H1 (cell line): Measurements from ENCODE around the gene KCNH1. TPM values are rescaled to one million over a fixed set of nuclear protein-coding genes. Genes with fewer than 3 reads are reported as not detected.

Source experiments
- ASH2L ChIP-seq: fragments of 200-600, 300-600 bp; sonication (generic); IDR thresholded peaks from one replicate; pipeline ENCODE4 v1.7.1; 2017; ENCODE audit warnings: low read length
- CBX5 ChIP-seq: fragments of 300-800, 300-1000 bp; sonication (generic); IDR thresholded peaks from 2 replicates; pipeline ENCODE4 v1.7.1; 2016; ENCODE audit warnings: antibody characterized with exemption, low read length, low read depth
- CHD1 ChIP-seq: IDR thresholded peaks from 2 replicates; pipeline ENCODE4 v1.6.1; 2012; ENCODE audit warnings: low read depth, low read length, improper control_type of control experiment
- POLR2AphosphoS5 ChIP-seq: IDR thresholded peaks from 2 replicates; pipeline ENCODE4 v1.6.1; 2011; ENCODE audit warnings: low read depth, low read length
- SP4 ChIP-seq: IDR thresholded peaks from 2 replicates; pipeline ENCODE4 v1.6.1; 2012; ENCODE audit warnings: low read length, inconsistent platforms
- SRF ChIP-seq: IDR thresholded peaks from 2 replicates; pipeline ENCODE4 v1.6.1; 2011; ENCODE audit warnings: mild to moderate bottlenecking, low read depth, low read length, moderate library complexity
- YY1 ChIP-seq: IDR thresholded peaks from 2 replicates; pipeline ENCODE4 v1.6.1; 2011; ENCODE audit warnings: low read depth, mild to moderate bottlenecking, low read length
- polyA plus RNA-seq, 7 experiments: library from polyadenylated mRNA; depleted of rRNA in 3 of 7; stranded (reverse) in 5 of 7; unstranded in 2 of 7; fragments of >200 nt in 5 of 7; fragments of 200-250 nt in 2 of 7; gene quantifications; 1 replicate in 5 of 7; 2 replicates in 1 of 7; 4 replicates in 1 of 7; pipeline versions ENCODE4 v1.2.1 to v1.2.3, GENCODE V29; 2011 to 2013; ENCODE audit warnings: missing spikeins in 2 of 7, mixed read lengths in 2 of 7
- total RNA-seq: library from RNA; stranded (reverse); fragmentation: NEBNext Ultra II Directional; extraction: Animal tissue kit (Norgen Biotek cat#: 25700); gene quantifications from 2 replicates; pipeline ENCODE4 v1.2.1, GENCODE V29; 2021
- TF ChIP-seq, protein P1 (sequence below): fragments of 300-600 bp; sonication (generic); IDR thresholded peaks from 2 replicates; pipeline ENCODE4 v1.7.1; 2012; ENCODE audit warnings: low read length, moderate library complexity, mild to moderate bottlenecking, inconsistent platforms; ENCODE audit not compliant: insufficient replicate concordance
- TF ChIP-seq, protein P2 (sequence below): IDR thresholded peaks from 2 replicates; pipeline ENCODE4 v1.6.1; 2012; ENCODE audit warnings: low read length, inconsistent platforms
- TF ChIP-seq, protein P3 (sequence below): IDR thresholded peaks from 2 replicates; pipeline ENCODE4 v1.6.1; 2011; ENCODE audit warnings: low read length, improper control_type of control experiment

Gene KCNH1
- total and polyA plus RNA-seq, 2 of the 8 experiments (the other 6 are each of a cell fraction or from before 2014, with no cell fraction given) = 0.27 to 0.34 TPM

DNA sequence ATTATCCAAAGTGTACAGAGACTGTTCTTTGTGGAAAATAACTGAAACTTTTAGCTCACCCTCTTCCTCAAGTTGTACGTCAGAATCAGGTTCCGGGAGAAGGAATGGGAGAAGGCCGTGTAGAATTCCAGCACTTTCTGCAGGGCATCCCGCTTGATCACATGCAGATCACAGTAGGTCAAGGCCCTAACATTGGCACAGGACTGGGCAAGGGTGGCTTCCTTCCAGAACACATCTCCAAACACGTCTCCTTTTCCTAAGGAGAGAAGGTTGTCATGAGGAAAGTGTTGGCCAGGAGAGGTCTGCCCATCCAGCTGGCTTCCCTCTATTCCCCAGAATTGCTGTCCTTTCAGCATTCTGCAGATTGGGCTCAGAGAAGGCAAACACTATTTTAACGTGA is 358.7 kb downstream of the KCNH1 start (continued):
- TF ChIP-seq, protein P1, sequence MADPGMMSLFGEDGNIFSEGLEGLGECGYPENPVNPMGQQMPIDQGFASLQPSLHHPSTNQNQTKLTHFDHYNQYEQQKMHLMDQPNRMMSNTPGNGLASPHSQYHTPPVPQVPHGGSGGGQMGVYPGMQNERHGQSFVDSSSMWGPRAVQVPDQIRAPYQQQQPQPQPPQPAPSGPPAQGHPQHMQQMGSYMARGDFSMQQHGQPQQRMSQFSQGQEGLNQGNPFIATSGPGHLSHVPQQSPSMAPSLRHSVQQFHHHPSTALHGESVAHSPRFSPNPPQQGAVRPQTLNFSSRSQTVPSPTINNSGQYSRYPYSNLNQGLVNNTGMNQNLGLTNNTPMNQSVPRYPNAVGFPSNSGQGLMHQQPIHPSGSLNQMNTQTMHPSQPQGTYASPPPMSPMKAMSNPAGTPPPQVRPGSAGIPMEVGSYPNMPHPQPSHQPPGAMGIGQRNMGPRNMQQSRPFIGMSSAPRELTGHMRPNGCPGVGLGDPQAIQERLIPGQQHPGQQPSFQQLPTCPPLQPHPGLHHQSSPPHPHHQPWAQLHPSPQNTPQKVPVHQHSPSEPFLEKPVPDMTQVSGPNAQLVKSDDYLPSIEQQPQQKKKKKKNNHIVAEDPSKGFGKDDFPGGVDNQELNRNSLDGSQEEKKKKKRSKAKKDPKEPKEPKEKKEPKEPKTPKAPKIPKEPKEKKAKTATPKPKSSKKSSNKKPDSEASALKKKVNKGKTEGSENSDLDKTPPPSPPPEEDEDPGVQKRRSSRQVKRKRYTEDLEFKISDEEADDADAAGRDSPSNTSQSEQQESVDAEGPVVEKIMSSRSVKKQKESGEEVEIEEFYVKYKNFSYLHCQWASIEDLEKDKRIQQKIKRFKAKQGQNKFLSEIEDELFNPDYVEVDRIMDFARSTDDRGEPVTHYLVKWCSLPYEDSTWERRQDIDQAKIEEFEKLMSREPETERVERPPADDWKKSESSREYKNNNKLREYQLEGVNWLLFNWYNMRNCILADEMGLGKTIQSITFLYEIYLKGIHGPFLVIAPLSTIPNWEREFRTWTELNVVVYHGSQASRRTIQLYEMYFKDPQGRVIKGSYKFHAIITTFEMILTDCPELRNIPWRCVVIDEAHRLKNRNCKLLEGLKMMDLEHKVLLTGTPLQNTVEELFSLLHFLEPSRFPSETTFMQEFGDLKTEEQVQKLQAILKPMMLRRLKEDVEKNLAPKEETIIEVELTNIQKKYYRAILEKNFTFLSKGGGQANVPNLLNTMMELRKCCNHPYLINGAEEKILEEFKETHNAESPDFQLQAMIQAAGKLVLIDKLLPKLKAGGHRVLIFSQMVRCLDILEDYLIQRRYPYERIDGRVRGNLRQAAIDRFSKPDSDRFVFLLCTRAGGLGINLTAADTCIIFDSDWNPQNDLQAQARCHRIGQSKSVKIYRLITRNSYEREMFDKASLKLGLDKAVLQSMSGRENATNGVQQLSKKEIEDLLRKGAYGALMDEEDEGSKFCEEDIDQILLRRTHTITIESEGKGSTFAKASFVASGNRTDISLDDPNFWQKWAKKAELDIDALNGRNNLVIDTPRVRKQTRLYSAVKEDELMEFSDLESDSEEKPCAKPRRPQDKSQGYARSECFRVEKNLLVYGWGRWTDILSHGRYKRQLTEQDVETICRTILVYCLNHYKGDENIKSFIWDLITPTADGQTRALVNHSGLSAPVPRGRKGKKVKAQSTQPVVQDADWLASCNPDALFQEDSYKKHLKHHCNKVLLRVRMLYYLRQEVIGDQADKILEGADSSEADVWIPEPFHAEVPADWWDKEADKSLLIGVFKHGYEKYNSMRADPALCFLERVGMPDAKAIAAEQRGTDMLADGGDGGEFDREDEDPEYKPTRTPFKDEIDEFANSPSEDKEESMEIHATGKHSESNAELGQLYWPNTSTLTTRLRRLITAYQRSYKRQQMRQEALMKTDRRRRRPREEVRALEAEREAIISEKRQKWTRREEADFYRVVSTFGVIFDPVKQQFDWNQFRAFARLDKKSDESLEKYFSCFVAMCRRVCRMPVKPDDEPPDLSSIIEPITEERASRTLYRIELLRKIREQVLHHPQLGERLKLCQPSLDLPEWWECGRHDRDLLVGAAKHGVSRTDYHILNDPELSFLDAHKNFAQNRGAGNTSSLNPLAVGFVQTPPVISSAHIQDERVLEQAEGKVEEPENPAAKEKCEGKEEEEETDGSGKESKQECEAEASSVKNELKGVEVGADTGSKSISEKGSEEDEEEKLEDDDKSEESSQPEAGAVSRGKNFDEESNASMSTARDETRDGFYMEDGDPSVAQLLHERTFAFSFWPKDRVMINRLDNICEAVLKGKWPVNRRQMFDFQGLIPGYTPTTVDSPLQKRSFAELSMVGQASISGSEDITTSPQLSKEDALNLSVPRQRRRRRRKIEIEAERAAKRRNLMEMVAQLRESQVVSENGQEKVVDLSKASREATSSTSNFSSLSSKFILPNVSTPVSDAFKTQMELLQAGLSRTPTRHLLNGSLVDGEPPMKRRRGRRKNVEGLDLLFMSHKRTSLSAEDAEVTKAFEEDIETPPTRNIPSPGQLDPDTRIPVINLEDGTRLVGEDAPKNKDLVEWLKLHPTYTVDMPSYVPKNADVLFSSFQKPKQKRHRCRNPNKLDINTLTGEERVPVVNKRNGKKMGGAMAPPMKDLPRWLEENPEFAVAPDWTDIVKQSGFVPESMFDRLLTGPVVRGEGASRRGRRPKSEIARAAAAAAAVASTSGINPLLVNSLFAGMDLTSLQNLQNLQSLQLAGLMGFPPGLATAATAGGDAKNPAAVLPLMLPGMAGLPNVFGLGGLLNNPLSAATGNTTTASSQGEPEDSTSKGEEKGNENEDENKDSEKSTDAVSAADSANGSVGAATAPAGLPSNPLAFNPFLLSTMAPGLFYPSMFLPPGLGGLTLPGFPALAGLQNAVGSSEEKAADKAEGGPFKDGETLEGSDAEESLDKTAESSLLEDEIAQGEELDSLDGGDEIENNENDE = no peak
- TF ChIP-seq, protein P2, sequence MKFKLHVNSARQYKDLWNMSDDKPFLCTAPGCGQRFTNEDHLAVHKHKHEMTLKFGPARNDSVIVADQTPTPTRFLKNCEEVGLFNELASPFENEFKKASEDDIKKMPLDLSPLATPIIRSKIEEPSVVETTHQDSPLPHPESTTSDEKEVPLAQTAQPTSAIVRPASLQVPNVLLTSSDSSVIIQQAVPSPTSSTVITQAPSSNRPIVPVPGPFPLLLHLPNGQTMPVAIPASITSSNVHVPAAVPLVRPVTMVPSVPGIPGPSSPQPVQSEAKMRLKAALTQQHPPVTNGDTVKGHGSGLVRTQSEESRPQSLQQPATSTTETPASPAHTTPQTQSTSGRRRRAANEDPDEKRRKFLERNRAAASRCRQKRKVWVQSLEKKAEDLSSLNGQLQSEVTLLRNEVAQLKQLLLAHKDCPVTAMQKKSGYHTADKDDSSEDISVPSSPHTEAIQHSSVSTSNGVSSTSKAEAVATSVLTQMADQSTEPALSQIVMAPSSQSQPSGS = no peak
- TF ChIP-seq YY1 = no peak
- no peak for TF ChIP-seq CHD1
- no peak for TF ChIP-seq SRF
- no peak for TF ChIP-seq POLR2AphosphoS5
- no peak for TF ChIP-seq SP4
- no peak for TF ChIP-seq CBX5
- TF ChIP-seq ASH2L = no peak
- TF ChIP-seq, protein P3, sequence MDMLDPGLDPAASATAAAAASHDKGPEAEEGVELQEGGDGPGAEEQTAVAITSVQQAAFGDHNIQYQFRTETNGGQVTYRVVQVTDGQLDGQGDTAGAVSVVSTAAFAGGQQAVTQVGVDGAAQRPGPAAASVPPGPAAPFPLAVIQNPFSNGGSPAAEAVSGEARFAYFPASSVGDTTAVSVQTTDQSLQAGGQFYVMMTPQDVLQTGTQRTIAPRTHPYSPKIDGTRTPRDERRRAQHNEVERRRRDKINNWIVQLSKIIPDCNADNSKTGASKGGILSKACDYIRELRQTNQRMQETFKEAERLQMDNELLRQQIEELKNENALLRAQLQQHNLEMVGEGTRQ = no peak
